ENCODE measurements around the gene CNNM2.

- TF ChIP-seq, protein P1, sequence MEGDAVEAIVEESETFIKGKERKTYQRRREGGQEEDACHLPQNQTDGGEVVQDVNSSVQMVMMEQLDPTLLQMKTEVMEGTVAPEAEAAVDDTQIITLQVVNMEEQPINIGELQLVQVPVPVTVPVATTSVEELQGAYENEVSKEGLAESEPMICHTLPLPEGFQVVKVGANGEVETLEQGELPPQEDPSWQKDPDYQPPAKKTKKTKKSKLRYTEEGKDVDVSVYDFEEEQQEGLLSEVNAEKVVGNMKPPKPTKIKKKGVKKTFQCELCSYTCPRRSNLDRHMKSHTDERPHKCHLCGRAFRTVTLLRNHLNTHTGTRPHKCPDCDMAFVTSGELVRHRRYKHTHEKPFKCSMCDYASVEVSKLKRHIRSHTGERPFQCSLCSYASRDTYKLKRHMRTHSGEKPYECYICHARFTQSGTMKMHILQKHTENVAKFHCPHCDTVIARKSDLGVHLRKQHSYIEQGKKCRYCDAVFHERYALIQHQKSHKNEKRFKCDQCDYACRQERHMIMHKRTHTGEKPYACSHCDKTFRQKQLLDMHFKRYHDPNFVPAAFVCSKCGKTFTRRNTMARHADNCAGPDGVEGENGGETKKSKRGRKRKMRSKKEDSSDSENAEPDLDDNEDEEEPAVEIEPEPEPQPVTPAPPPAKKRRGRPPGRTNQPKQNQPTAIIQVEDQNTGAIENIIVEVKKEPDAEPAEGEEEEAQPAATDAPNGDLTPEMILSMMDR (tag by site-specific recombination; IDR thresholded peaks at IDR 0.05): no peak
- no peak for TF ChIP-seq ZNF10 (tag by site-specific recombination; IDR thresholded peaks at IDR 0.05)
- no peak for TF ChIP-seq ZNF335 (tag by site-specific recombination; conservative IDR thresholded peaks at IDR 0.05)
- TF ChIP-seq ZFP69B (tag by site-specific recombination; IDR thresholded peaks at IDR 0.05): no peak
- no peak for TF ChIP-seq ZNF354C (tag by site-specific recombination; IDR thresholded peaks at IDR 0.05; ENCODE audit: borderline replicate concordance, low read depth)
Measured at GRCh38 chr10:102994531-102995295, 76.6 kb downstream of the CNNM2 start.

All from HEK293 (cell line).